ENCODE data around the gene TCEAL3.

The TCEAL3 gene

GRCh38 chrX:103607364-103608305, at the start of gene TCEAL3:
Gene TCEAL3 (plus strand): TSS chrX:103607963. CDS start chrX:103609065, 1,102 bp downstream.
- peak within 1 kb of the TSS; percentile 70 for H3K4me3 ChIP-seq (ENCODE audit: low read depth, low read length)

GRCh38 chrX:103560256-103560655, 47.5 kb upstream of the TCEAL3 start:
- no peak for TF ChIP-seq CTCF (IDR thresholded peaks at IDR 0.05; ENCODE audit: low read depth, low read length)
- H3K4me3 ChIP-seq (ENCODE audit: low read depth, low read length): no peak overlapping the region

More at GRCh38 chrX:103607364-103608305, at the start of gene TCEAL3:
- no peak for TF ChIP-seq CTCF (IDR thresholded peaks at IDR 0.05; ENCODE audit: low read depth, low read length)

GRCh38 chrX:103562801-103563200, 45.0 kb upstream of the TCEAL3 start:
- TF ChIP-seq CTCF (IDR thresholded peaks at IDR 0.05; ENCODE audit: low read depth, low read length): no peak
- H3K4me3 ChIP-seq (ENCODE audit: low read depth, low read length): no peak overlapping the region

- no peak for TF ChIP-seq CTCF (IDR thresholded peaks at IDR 0.05; ENCODE audit: low read depth, low read length)
- H3K4me3 ChIP-seq (ENCODE audit: low read depth, low read length): no peak overlapping the region
These were observed 42.6 kb upstream of the TCEAL3 start for GRCh38 chrX:103565197-103565596.

GRCh38 chrX:103565752-103566151, 42.0 kb upstream of the TCEAL3 start:
- no peak for TF ChIP-seq CTCF (IDR thresholded peaks at IDR 0.05; ENCODE audit: low read depth, low read length)
- no peak overlapping the region for H3K4me3 ChIP-seq (ENCODE audit: low read depth, low read length)

- no peak overlapping the region for H3K4me3 ChIP-seq (ENCODE audit: low read depth, low read length)
- TF ChIP-seq CTCF (IDR thresholded peaks at IDR 0.05; ENCODE audit: low read depth, low read length): no peak
These were observed 36.6 kb upstream of the TCEAL3 start for GRCh38 chrX:103571121-103571520.

GRCh38 chrX:103571726-103572125, 36.0 kb upstream of the TCEAL3 start:
- no peak overlapping the region for H3K4me3 ChIP-seq (ENCODE audit: low read depth, low read length)
- TF ChIP-seq CTCF (IDR thresholded peaks at IDR 0.05; ENCODE audit: low read depth, low read length): no peak
